Measurements from ENCODE around the gene NADK.
A peak's percentile ranks its signal among the peaks of the same experiment; 100 is the strongest.

NADK gene

GRCh38 chr1:1786836-1787605 is 8.8 kb upstream of the NADK start:
- DNase-seq (ENCODE audit: low read depth) = no peak

- DNase-seq (ENCODE audit: low read depth) = no peak
These were observed 7.4 kb upstream of the NADK start for GRCh38 chr1:1785666-1786065.

GRCh38 chr1:1784933-1785332 is 6.7 kb upstream of the NADK start:
- no peak for DNase-seq (ENCODE audit: low read depth)

- no peak for DNase-seq (ENCODE audit: low read depth)
These were observed 5.0 kb upstream of the NADK start for GRCh38 chr1:1783320-1783719.

- peak; percentile 11 for DNase-seq (ENCODE audit: low read depth)
These were observed 4.3 kb upstream of the NADK start for GRCh38 chr1:1782399-1783221.

GRCh38 chr1:1781526-1781903 is 3.2 kb upstream of the NADK start:
- no peak for DNase-seq (ENCODE audit: low read depth)

GRCh38 chr1:1780598-1781525 is 2.6 kb upstream of the NADK start:
- DNase-seq (ENCODE audit: low read depth) = no peak

GRCh38 chr1:1779691-1780597 is 1.7 kb upstream of the NADK start:
- DNase-seq (ENCODE audit: low read depth) = peak; percentile 24

- no peak for DNase-seq (ENCODE audit: low read depth)
These were observed 1.0 kb upstream of the NADK start for GRCh38 chr1:1779320-1779675.

GRCh38 chr1:1778663-1779319 is 521 bp upstream of the NADK start:
- peak; percentile 49 for DNase-seq (ENCODE audit: low read depth)

- no peak for DNase-seq (ENCODE audit: low read depth)
These were observed 729 bp downstream of the NADK start for GRCh38 chr1:1777583-1777899.

GRCh38 chr1:1776672-1777582 is 1.3 kb downstream of the NADK start:
- no peak for DNase-seq (ENCODE audit: low read depth)

- no peak for DNase-seq (ENCODE audit: low read depth)
These were observed 2.7 kb downstream of the NADK start for GRCh38 chr1:1775327-1776226.

GRCh38 chr1:1773874-1774273 is 4.4 kb downstream of the NADK start:
- DNase-seq (ENCODE audit: low read depth) = no peak

GRCh38 chr1:1771096-1771495 is 7.2 kb downstream of the NADK start:
- no peak for DNase-seq (ENCODE audit: low read depth)

GRCh38 chr1:1770102-1770501 is 8.2 kb downstream of the NADK start:
- DNase-seq (ENCODE audit: low read depth) = no peak

- no peak for DNase-seq (ENCODE audit: low read depth)
These were observed 9.8 kb downstream of the NADK start for GRCh38 chr1:1768249-1768992.

GRCh38 chr1:1764876-1765470 is 13.3 kb downstream of the NADK start:
- DNase-seq (ENCODE audit: low read depth) = no peak

Data from stimulated activated CD8-positive, alpha-beta memory T cell treated with anti-CD3 and anti-CD28 coated beads, Interleukin-15, amount 100 ng/mL, for 1 hour (primary cell).